HG03108 (cell line): Measurements from ENCODE around the gene PCSK6.
A peak's percentile ranks its signal among the peaks of the same experiment; 100 is the strongest.
"Not testable (repeated sequence)": the region's sequence is repeated elsewhere in the genome, so short reads cannot be mapped to it uniquely, and the experiment has no call there.

Source experiments
- ATAC-seq: cut with Tn5 transposase; IDR thresholded peaks from one replicate; pipeline ENCODE4 v1.9.1; 2021; ENCODE audit warnings: moderate library complexity; ENCODE audit not compliant: unreplicated experiment

Gene PCSK6

DNA sequence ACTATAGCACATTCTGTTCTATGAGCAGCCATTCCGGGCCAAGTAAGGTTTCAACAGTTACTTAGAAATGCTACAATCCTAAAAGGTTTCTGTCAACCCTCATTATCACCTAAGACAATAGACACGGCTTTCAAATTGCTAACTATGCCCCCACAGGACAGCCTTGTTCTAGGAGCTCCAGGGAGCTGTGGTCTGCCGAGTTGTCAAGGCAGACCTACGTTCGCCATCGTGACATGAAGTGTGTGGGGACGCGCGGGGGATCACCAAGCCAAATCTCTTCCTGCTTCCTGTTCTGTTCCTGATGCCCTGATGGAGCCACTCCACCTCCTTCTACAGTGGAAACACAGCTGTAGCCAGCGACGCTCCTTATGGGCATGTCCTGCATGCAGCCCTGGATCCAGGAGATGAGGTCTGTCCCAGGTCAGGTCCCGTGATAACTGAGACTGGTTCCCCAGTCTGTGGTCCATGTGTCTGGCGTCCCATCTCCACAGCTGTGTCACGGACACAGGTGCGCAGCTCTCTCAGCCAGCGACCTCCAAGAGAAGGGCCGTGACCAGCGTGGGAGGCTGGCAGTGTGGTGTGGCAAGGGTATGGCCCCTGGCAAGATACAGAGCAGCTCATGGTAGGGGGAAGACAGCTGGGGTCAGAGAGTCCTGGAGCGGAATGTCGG is 82.8 kb downstream of the PCSK6 start:
- ATAC-seq: no peak

DNA sequence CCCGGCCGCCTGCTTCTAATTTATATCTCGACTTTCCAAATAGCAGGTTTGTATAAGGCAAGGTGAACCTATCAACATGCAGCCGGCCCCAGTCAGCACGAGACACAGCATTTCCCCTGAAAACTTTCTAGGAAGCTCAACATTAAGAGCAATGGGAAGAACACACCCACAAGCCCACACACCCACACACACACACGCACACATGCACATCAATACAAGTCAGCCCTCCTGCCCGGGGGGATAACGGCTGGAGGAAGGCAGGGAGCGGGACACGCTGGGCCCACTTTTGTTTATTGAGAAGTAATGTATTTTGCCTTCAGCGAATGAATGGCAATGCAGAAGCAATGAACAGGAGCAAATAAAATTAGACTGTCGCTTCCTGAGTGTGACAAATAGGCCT is 83.5 kb downstream of the PCSK6 start:
- no peak for ATAC-seq

- no peak for ATAC-seq
Measured at GRCh38 chr15:101404245-101404644, 85.3 kb downstream of the PCSK6 start.

GRCh38 chr15:101402883-101403282 is 86.6 kb downstream of the PCSK6 start:
- not testable (repeated sequence) for ATAC-seq

GRCh38 chr15:101401286-101401685 is 88.2 kb downstream of the PCSK6 start:
- ATAC-seq: no peak

- ATAC-seq: no peak
Measured at GRCh38 chr15:101399431-101399830, 90.1 kb downstream of the PCSK6 start.

GRCh38 chr15:101398247-101398646 is 91.3 kb downstream of the PCSK6 start:
- ATAC-seq: no peak

DNA sequence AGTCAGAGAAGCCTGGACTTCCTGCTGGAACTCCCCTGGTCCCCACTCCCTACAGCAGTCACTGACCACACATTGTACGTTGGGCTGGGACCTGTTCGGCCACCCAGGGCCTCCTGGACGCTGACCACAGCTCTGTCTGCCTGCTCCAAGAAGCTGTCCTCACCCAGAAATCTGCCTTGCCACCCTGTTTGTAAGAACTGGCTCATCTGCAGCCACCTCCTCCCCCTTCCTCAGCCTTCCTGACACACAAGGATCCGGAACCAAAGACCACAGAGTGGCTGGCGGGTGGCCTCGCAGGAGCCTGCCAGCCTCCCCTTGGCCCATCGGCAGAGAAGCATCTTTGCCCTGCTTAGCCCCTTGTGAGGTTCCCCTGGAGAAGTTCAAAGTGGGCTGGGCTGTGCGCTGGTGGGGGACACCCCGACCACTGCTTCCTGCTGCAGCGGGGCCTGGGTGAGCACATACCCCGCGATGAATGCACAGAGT is 91.9 kb downstream of the PCSK6 start:
- no peak for ATAC-seq

DNA sequence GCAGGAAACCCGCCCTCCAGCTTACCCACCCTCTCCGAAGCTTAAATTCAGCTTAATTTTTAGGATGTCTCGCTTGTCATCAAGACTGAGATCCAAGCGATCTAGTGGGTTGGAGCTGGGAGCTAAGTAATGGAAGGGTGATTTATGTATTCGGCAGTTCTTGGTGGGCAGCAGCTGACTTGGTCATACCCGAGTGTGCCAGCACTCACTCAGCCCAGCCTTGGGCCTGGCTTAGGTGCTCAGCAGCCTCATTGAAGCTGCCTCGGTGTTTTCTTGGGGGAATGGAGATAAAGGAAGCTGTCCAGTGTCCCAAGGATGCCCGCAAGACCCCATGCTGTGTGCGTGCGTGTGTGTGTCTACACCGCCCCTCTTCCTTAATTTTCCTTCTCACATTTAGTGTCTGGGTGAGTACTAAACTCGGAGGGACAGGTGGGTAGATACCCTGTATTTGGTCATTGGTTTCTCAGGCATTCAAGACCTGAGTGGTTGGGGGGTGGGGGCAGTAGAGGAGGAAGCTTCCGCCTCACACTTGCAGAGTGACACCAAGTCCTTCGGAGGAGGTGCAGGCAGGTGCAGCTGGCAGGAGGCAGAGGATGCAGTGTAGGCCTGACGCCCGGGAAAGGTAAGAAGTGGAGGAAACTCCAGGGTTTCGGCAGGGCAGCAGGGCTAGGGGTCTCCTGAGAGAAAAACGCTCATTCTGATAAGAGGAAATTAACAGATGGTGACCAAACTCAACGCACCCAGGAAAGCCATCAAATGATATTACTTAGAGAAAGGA is 92.8 kb downstream of the PCSK6 start:
- ATAC-seq: no peak

DNA sequence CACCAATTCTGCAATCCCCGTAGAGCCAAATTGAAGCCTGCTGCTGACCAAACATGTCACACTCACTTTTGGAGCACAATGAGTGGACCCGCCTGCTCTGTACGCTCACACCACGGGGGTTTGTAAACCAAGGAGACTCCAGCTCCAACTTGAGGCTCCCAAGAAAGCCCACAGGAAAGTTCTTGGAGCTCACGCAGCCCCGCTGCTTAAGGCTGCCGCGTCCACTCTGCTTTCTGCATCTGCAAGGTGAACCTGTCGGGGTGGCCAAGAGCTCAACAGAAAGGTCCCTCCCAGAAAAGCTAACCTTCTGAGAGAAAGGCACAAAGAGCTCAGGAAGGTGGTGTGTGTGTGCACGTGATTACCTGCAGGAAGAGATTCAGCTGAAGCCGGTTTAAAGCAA is 94.9 kb downstream of the PCSK6 start:
- ATAC-seq: no peak

- no peak for ATAC-seq
Measured at GRCh38 chr15:101394056-101394630, 95.4 kb downstream of the PCSK6 start.

DNA sequence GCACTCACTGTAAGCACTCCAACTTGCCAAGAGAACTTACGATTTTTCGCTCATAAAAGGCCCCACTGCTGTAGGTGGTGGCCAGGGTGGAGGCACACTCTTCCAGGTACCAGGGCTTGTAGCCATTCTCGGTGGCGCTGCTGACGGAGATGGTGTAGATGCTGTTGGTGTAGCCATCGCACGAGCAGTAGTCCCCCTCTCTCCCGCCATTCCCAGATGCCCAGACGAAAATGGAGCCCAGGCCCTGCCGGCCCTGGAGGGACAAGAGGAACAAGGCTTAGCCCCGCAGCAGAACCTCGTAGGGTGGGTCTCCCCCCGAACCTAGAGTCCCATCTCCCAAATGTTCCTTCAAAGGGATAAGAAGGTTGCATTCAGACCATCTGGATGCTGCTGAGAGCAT is 96.3 kb downstream of the PCSK6 start:
- no peak for ATAC-seq

- peak; percentile 90 for ATAC-seq
Measured at GRCh38 chr15:101391981-101392640, 97.4 kb downstream of the PCSK6 start.

GRCh38 chr15:101391431-101391830 is 98.1 kb downstream of the PCSK6 start:
- no peak for ATAC-seq

DNA sequence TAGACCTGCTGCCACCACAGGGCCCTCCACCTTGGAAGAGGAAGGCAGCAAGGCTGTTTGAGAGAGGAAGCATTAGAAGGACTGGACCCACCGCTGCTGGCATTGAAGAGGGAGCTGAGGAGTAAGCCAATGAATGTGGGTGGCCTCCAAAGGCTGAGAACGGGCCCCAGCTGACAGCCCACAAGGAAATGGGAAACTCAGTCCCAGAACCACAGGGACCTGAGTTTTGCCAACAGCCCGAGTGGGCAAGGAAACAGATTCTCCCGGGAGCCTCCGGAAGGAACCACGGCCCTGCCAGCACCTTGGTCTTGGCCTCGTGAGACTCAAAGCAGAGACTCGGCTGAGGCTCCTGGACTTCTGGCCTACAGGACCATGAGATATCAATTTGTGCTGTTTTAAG is 99.0 kb downstream of the PCSK6 start:
- ATAC-seq: no peak

GRCh38 chr15:101390060-101390459 is 99.4 kb downstream of the PCSK6 start:
- no peak for ATAC-seq

GRCh38 chr15:101389362-101389761 is 100.1 kb downstream of the PCSK6 start:
- ATAC-seq: no peak

GRCh38 chr15:101388046-101388445 is 101.5 kb downstream of the PCSK6 start:
- ATAC-seq: no peak

GRCh38 chr15:101387574-101387973 is 101.9 kb downstream of the PCSK6 start:
- no peak for ATAC-seq

DNA sequence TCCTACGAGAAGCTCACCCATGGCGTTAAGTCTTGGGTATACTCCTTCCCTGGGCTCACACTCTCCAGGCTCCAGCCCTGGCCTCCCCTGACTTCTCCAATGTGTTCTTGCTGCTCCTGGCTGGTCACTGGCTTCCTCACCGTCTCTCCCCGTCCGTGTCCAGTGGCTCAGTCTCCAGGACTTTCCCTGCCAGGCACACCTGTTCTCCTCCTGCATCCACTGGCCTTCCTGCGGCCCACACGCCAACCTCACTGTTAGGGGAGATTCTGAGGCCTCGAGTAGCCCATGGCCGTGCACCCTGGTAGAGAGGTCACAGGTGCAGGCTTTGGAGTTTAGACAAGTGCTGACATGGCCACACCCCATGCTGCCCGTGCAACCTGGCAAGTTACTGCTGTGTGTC is 102.5 kb downstream of the PCSK6 start:
- no peak for ATAC-seq

- ATAC-seq: no peak
Measured at GRCh38 chr15:101386006-101386405, 103.5 kb downstream of the PCSK6 start.

DNA sequence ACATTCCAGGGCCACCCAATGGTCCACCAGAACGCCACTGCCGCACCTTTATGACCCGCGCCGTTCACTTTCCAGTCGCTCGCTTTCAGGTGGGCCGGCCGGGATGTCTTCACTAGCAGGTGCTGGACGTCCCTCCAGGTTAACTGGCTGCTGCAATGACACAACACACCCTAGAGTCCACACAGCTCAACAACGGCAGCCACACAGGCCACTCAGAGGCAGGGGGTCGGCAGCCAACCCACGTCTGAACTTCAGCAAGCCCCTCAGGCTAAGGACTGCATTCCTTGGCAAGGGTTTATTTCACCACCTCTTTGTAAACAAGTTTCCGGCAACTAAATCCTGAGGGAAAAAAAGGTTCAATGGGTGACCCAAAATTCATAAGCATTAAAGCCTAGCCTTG is 105.2 kb downstream of the PCSK6 start:
- no peak for ATAC-seq
